ENCODE results near the gene NEU3.
A peak's percentile ranks its signal among the peaks of the same experiment; 100 is the strongest.
"Not testable (repeated sequence)": the region's sequence is repeated elsewhere in the genome, so short reads cannot be mapped to it uniquely, and the experiment has no call there.

The NEU3 gene

DNA sequence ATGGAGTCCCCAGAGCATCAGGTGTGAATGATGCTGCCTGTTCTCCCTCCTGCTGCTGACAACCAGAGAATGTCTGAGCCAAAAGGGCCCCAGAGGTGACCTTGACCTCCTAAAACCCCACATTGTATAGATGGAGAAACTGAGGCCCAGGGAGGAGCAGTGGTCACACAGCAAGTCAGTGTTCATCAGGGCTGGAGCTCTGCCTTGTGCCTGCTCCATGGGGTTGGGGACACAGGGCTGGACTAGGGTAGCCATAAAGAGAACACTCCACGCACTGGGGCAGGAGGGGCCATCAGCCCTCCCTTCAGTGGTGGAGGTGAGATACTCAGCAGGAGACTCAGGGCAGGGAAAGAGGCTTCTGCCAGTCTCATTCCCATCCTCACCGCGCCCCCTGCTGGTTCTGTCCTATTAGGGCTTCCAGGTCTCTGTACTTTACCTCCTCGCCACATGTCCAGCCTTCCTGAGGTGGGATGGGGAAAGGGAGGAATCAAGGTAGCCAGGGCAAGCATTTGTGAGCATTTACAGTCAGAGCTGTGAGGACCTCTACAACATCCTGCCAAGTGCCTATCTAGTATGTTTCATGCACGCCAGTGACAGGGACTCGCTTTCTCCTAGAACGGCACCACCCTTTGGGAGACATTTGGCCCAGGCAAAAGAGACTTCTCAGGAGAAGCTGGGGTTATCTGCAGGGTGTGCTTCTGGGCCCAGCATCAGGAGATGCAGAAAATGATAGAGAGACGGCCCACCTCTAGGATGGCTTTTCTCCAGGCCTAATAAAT, 43.2 kb downstream of the NEU3 start:
- DNase-seq: peak; percentile 63

DNA sequence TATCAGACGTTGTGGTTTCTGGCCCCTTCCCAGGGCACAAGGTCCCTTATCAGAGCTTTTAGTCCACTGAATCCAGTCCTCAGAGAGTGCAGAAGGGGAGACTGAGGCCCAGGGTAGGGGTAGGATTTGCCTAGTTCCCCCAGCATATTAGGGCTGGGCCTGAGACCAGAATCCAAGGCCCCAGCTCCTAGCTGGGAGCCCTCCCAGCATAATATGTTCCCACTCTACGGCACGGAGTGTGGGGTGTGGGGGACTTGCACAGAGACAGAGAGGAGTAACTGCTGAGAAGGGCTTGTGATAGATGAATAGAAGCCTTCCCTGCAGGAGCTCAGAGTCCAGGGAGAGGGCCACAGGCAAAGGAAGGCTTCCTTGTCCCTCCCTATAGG, 43.8 kb downstream of the NEU3 start:
- no peak for DNase-seq

DNA sequence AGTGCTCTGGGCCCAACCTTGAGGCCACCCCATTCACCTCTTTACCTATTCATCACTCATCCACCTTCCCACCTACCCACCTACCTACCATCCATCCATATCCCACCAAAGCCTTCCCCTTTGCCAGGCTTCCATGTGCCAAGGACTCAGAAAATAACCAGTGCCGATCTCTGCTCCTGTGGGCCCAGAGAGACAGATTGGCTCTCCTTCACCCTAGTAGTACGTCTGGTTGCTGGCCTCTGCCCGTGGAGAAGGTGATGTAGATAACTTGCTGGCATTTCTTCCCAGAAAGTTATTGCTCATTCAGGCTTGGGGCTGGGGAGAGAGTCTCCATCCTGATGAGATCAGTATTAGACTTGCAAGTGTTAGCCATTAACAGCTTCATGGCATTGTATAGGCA, 45.2 kb downstream of the NEU3 start:
- no peak for DNase-seq

DNA sequence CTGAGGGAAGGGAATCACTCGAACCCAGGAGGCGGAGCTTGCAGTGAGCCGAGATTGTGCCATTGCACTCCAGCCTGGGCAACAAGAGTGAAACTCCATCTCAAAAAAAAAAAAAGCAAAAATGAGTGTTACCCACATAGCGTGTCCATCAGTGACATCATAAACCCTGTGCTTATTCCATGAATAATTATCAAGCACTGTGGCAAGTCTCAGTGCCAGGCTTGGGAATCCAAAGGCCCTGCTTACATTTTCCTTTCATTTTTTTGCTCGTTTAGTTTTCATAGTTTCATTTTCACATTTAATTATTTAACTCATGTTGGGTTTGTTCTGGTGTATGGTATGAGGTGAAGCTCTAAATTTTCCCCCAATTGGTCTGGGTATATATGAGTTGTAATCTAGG, 46.5 kb downstream of the NEU3 start:
- DNase-seq: no peak

DNA sequence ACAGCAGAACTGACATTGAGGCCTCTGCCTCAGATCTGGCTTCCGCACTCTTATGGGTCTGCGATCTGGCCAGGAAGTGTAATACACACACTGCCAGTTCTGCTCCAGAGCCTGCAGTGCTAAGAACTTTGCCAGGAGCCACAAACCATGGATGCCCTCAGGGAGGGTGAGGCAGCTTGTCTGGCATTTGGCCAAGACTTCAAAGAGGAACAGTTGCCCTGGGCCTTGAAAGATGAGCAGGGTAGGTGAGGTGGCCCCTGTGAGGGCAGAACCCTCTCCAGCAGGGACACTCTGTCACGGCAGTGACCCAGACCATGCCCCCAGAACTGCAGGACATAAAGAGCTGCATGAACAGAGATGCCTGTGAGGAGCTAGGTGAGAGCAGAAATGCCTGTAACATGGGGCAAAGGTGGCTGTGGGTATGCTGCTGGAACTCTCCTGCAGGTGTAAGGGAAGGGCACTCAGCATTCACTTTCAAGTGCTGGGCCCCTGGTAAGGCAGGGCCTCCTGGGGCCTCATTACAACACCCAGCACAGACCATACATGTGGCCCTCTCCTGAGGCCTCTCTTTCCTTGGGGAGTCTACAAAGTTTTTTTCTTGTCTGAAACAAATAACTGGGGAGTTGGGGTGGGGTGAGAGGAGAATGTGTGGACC, 47.3 kb downstream of the NEU3 start:
- no peak for DNase-seq

DNA sequence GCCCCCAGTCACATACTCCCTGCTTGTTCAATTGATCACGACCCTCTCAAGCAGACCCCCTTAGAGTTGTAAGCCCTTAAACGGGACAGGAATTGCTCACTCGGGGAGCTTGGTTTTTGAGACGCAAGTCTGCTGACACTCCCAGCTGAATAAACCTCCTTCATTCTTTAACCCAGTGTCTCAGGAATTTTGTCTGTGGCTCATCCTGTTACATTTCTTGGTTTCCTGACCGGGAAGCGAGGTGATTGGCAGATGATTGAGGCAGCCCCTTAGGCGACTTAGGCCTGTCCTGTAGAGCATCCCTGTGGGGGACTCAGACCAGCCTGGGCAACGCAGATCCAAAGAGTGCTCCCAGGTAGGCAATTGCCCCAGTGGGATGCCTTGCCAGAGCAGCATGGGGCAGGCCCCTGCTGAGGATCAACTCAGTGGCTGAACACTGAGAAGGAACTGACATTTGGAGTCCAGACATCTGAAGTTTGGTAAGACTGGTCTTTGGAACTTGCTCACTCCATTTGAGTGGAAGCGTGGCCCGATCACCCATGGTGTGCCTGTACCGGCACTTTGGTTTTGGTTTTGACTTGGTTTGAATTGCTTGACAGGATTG, 51.5 kb downstream of the NEU3 start:
- DNase-seq: no peak

DNA sequence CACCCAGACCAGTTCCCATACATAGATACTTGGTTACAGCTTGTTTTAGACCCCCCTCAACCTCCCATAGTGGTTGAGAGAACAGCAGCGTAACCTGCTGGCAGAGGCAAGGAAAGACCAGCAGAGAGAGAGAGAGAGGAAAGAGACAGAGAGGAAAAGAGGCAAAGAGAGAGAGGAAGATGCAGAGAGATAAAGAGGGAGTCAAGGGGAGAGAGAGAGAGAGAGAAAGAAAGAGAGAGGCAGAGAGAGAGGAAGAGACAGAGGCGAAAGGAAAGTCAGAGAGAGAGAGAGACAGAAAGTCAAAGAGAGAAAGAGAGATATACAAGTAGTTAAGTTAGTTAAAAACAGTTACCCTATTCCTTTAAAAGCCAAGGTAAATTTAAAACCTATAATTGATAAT, 52.5 kb downstream of the NEU3 start:
- no peak for DNase-seq

DNA sequence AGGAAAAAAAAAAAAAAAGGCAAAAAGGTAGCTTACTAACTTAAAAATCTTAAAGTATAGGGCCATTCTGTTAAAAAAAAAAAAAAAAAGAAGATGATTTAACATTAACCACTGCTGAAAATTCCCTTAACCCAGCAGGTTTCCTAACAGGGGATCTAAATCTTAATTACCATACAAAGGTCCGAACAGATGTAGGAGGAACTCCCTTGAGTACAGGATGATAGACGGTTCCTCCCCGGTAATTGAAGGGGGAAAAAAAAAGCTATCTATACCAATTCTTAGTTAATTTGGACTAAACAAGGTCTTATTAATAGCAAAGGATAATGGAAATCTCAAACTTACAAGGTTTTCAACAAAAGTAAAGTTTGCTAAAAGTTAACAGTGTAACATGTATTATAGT, 53.1 kb downstream of the NEU3 start:
- not testable (repeated sequence) for DNase-seq

DNA sequence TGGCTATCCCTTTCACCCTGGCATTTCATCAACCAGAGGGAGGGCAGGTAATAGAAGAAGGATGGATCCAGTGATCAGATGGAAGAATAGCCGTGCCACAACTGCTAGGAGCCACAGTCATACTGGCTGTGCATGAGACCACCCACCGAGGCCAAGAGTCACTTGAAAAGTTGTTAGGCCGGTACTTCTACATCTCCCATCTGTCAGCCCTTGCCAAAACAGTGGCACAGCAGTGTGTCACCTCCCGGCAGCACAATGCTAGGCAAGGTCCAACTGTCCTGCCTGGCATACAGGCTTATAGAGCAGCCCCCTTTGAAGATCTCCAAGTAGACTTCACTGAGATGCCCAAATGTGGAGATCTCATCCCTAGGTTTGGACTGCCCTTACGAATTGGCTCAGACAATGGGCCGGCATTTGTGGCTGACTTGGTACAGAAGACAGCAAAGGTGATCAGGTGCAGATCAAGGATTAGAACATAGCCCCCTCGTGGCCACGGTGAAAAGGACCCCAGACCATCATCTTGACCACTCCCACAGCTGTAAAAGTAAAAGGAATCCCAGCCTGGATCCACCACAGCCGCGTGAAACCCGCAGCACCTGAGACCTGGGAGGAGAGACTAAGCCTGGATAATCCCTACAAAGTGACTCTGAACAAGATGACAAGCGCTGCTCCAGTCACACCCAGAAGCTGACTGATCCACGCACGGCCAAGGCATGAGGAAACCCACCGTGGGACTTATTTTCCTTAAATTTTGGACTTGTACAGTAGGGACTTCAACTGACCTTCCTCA, 55.8 kb downstream of the NEU3 start:
- DNase-seq: not testable (repeated sequence)

DNA sequence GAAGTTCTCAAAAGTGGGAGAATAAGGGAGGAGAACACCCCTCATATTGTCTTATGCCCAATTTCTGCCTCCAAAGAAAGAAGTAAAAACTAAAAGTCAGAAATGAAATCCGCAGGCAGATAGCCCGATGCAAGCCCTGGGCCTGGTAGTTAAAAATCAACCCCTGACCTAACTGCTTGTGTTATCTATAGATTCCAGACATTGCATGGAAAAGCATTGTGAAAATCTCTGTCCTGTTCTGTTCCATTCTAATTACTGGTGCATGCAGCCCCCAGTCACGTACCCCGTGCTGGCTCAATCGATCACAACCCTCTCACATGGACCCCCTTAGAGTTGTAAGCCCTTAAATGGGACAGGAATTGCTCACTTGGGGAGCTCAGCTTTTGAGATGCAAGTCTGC, 57.9 kb downstream of the NEU3 start:
- not testable (repeated sequence) for DNase-seq

DNA sequence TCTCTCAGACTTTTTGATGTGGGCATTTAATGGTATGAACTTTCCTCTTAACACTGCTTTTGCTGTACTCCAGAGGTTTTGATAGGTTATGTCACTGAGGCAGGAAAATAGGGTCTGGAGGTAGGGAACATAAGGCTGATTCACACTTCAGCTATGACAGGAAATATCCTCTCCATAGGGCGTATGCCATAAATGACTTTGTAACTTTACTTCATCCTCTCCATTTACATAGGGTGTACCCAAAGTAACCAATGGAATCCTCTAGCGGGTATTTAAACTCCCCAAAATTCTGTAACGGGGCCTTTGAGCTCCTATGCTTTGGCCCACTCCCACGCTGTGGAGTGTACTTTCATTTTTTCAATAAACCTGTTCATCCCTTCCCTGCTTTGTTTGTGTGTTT, 58.5 kb downstream of the NEU3 start:
- no peak for DNase-seq

DNA sequence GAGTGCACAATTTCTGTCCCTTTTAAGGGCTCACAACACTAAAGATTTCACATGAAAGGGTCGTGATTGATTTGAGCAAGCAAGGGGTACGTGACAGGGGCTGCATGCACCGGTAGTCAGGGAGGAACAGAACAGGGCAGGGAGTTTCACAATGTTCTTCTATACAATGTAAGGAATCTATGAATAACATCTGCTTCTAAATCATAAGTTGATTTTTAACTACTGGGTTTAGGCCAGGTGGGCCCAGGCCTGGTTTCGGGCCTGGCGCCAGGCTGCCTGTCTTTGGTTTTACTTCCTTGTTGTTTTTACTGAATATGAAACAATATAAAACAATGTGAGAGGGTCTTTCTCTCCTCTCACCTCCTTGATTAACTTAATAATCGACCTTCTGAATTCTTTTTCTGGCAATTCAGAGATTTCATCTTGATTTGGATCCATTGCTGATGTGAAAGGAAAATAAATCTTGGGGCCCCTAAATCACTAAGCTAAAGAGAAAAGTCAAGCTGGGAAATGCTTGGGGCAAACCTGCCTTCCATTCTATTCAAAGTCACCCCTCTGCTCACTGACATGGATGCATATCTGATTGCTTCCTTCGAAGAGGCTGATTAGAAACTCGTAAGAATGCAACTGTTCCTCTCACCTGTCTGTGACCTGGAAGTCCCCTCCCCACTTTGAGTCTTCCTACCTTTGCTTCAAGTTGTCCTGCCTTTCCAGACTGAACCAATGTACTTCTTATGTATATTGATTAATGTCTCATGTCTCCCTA, 61.0 kb downstream of the NEU3 start:
- DNase-seq: not testable (repeated sequence)

DNA sequence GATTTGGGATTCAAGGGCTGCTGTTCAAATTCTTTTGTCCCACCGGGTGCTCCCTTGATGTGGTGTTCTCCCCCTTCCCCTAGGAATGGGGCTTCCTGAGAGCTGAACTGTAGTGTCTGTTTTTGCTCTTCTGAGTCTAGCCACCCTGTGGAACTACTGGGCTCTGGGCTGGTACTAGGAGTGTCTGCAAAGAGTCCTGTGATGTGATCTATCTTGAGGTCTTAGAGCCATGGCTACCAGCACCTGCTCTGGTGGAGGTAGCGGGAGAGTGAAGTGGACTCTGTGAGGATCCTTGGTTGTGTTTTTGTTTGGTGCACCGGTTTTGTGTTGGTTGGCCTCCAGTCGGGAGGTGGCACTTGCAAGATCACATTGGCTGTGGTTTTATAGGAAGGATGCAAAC, 61.8 kb downstream of the NEU3 start:
- no peak for DNase-seq

DNA sequence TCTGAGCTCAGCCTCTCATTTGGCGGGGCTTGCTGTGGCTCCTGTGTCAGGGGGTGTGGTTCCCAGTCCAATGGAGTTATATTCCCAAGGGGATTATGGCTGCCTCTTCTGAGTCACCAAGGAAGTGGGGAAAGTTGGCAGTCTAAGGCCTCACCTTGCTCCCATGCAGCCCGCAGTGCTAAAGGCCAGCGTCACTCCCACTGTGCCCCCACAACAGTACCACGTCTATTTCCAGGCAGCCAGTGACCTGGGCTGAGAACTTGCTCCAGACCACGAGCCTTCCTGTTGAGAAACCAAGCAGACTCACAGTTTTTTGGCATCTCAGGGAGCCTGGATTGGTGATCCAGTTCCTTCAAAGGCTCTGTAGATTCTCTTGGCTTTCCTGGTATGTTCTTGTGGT, 62.3 kb downstream of the NEU3 start:
- no peak for DNase-seq

DNA sequence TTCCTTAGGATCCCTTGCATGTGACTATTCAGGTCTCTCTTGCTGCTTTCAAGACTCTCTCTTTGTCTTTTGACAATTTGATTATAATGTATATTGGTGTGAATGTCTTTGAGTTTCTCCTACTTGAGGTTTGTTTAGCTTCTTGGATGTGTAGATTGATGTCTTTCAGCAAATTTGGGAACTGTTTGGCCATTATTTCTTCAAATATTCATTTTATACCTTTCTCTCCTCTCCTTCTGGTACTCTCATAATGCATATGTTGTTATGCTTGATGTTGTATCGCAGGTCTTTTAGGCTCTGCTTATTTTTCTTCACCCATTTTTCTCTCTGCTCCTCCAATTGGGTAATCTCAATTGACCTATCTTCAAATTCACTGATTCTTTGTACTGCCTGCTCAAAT, 63.7 kb downstream of the NEU3 start:
- DNase-seq: no peak

DNA sequence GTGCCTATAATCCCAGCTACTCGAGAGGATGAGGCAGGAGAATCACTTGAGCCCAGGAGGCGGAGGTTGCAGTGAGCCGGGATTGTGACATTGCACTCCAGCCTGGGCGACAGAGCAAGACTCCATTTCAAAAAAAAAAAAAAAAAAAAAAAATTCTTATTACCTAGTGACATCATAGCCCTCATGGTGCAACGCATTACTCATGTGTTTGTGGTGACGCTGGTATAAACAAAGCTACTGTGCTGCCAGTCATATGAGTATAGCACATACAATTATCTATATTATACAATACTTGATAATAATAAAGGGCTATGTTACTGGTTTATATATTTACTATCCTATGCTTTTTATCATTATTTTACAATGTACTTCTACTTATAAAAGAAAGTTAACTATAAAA, 66.8 kb downstream of the NEU3 start:
- no peak for DNase-seq

DNA sequence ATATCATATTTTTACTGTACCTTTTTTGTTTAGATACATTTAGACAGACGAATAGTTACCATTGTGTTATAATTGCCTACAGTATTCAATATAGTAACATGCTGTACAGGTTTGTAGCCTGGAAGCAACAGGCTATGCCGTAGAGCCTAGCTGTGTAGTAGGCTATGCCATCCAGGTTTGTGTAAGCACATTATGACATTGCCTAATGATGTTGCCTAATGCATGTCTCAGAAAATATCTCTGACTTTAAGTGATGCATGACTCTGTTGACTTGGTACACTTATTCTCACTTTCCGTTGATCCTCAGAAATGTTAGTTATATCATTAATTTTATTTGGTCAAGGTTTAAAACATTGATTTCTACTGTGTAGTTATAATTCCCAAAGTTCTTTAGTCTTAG, 68.1 kb downstream of the NEU3 start:
- no peak for DNase-seq

DNA sequence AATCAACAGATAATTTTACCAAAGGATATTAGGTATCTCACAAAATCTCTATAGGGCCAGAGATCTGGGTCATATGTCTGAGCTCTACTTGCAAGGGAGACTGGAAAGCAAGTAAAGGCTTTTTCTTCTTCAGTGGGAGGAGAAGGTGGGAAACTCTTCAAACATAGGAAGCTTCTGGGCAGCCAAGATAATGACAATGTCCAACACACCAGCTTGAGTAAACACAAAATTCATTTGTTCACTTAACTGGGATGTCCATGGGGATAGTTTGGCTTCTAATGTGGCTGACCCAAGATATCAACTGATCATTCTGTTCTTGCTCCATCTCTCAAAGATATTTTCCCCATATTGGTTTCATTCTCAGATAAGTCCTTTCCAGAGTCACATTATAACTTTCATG, 70.6 kb downstream of the NEU3 start:
- DNase-seq: no peak

DNA sequence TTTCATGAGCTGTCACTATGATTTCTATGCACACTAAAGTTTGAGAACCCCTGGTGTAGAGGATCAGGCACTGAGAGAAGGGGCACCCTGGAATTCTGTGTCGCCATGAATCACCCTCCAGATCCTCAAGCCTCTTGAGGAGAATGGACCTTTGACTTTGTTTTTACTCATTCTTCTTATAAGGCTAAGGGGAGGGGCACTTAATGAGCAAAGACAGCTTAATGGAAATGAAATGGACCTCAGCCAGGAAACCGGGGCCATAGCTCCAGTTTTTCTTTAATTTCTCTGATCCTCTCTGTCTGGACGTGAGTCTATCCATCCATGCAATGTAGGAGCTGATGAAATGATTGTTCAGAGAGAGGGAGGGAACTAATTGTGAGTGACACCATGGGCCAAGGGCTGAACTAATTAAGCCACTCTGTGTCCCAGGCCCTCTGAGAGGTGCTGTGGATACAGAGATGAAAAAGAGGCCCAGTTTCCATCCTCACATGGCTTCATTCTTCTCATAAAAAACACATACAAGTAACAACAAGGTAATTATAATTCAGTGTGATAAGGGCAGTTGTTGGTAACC, 75.1 kb downstream of the NEU3 start:
- DNase-seq: no peak

DNA sequence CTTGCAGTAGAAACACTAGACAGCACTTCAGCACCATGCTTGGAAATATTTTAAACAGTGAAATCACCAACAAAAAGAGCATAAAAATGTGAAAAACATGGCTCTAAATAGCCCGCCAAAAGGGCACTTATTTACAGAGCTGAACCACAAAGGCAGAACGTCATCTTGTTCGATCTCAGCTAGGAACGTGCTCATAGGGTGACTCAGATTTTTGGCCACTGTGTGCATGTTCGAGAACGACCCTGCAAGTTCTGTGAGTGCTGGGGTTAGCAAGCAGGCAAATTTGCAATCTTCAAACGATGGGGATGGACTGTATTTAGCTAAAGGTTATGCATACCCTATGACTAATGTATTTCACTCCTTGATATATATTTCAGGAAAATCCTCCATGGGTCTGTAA, 77.3 kb downstream of the NEU3 start:
- DNase-seq: peak; percentile 5

Data from fibroblast of upper back skin (primary cell).